PFSK-1 (cell line): ENCODE results near the gene ATPAF1.

Experiments
- POLR2AphosphoS5 ChIP-seq: IDR thresholded peaks from 2 replicates; pipeline ENCODE4 v1.6.1; 2012; ENCODE audit warnings: low read depth, mild to moderate bottlenecking, control low read depth, low read length, moderate library complexity
- TAF1 ChIP-seq: IDR thresholded peaks from 2 replicates; pipeline ENCODE4 v1.6.1; 2012; ENCODE audit warnings: low read length, control low read depth, borderline replicate concordance; ENCODE audit not compliant: insufficient read depth
- TF ChIP-seq, protein P1 (sequence below), 2 experiments: IDR thresholded peaks; 2 replicates each; pipeline versions ENCODE4 v1.6.1 to v1.8.0; 2011 to 2012; ENCODE audit warnings: low read depth in 2 of 2, low read length in 2 of 2, control low read depth in 1 of 2, inconsistent platforms in 1 of 2, mild to moderate bottlenecking in 1 of 2, moderate library complexity in 1 of 2; ENCODE audit not compliant: insufficient read depth in 1 of 2

DNA sequence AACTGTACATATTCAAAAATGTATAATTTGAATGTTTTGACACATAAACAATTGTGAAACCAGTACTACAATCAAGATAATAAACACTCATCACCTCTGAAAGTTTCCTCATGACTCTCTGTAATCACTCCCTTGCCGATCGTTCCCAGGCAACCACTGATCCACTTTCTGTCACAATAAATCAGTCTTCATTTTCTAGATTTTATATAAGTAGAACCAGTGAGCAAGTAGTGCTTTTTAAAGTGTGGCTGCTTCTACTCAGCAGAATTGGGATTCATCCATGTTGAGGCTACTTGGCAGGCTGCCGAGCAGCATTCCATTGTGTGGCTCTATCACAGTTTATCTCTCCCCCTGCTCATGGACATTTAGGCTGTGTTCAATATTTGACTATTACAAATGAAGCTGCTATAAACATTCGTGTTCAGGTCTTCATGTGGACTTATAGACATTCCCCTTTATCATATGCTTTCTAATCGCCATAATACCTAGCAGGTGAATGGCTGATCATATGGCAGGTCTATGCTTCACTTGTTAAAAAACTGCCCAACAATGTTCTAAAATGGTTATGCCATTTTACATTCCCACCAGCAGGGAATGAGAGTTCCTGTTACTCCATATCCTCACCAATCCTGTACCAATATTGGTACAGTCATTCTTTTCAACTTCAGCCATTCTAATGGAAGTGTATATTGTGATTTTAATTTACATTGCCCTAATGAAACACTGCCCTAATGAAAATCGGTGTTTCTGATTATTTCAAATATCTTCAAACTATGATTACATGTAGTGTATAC lies 24.0 kb upstream of the ATPAF1 start:
- TF ChIP-seq, protein P1, sequence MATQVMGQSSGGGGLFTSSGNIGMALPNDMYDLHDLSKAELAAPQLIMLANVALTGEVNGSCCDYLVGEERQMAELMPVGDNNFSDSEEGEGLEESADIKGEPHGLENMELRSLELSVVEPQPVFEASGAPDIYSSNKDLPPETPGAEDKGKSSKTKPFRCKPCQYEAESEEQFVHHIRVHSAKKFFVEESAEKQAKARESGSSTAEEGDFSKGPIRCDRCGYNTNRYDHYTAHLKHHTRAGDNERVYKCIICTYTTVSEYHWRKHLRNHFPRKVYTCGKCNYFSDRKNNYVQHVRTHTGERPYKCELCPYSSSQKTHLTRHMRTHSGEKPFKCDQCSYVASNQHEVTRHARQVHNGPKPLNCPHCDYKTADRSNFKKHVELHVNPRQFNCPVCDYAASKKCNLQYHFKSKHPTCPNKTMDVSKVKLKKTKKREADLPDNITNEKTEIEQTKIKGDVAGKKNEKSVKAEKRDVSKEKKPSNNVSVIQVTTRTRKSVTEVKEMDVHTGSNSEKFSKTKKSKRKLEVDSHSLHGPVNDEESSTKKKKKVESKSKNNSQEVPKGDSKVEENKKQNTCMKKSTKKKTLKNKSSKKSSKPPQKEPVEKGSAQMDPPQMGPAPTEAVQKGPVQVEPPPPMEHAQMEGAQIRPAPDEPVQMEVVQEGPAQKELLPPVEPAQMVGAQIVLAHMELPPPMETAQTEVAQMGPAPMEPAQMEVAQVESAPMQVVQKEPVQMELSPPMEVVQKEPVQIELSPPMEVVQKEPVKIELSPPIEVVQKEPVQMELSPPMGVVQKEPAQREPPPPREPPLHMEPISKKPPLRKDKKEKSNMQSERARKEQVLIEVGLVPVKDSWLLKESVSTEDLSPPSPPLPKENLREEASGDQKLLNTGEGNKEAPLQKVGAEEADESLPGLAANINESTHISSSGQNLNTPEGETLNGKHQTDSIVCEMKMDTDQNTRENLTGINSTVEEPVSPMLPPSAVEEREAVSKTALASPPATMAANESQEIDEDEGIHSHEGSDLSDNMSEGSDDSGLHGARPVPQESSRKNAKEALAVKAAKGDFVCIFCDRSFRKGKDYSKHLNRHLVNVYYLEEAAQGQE (IDR thresholded peaks at IDR 0.05; ENCODE audit: insufficient read depth in 1 of 2, low read depth in 2 of 2, low read length in 2 of 2) = no peak
- no peak for TF ChIP-seq POLR2AphosphoS5
- TF ChIP-seq TAF1 = no peak
